Neural cell (in vitro differentiated cells): ENCODE measurements around the gene PC.

Experiments
- EP300 ChIP-seq: fragments of 450-650 bp; conservative IDR thresholded peaks from 2 replicates; pipeline ENCODE4 v1.6.1; 2014; ENCODE audit warnings: antibody characterized with exemption, mild to moderate bottlenecking, moderate library complexity; ENCODE audit not compliant: poor library complexity, severe bottlenecking
- EZH2 ChIP-seq: fragments of 200-600, 300-800 bp; shearing (Covaris generic), sonication (generic); IDR thresholded peaks from 2 replicates; pipeline ENCODE4 v1.6.1; 2014; ENCODE audit warnings: antibody characterized with exemption, low read length, borderline replicate concordance, mild to moderate bottlenecking; ENCODE audit not compliant: insufficient read depth, poor library complexity, severe bottlenecking
- MXI1 ChIP-seq: fragments of 450-650 bp; conservative IDR thresholded peaks from 2 replicates; pipeline ENCODE4 v1.6.1; 2014; ENCODE audit warnings: antibody characterized with exemption, mild to moderate bottlenecking; ENCODE audit not compliant: poor library complexity, severe bottlenecking
- POLR2AphosphoS5 ChIP-seq: IDR thresholded peaks from 2 replicates; pipeline ENCODE4 v1.6.1; 2012
- RAD21 ChIP-seq: fragments of 450-650 bp; conservative IDR thresholded peaks from 2 replicates; pipeline ENCODE4 v1.6.1; 2014; ENCODE audit warnings: antibody characterized with exemption, mild to moderate bottlenecking, moderate library complexity
- TAF1 ChIP-seq: IDR thresholded peaks from 2 replicates; pipeline ENCODE4 v1.6.1; 2012; ENCODE audit warnings: low read depth
- TF ChIP-seq, protein P1 (sequence below): fragments of 450-650 bp; IDR thresholded peaks from 2 replicates; pipeline ENCODE4 v1.5.1; 2014; ENCODE audit warnings: antibody characterized with exemption, mild to moderate bottlenecking, moderate library complexity; ENCODE audit not compliant: poor library complexity, severe bottlenecking
- TF ChIP-seq, protein P2 (sequence below): IDR thresholded peaks from 2 replicates; pipeline ENCODE4 v1.6.1; 2012; ENCODE audit warnings: borderline replicate concordance

DNA sequence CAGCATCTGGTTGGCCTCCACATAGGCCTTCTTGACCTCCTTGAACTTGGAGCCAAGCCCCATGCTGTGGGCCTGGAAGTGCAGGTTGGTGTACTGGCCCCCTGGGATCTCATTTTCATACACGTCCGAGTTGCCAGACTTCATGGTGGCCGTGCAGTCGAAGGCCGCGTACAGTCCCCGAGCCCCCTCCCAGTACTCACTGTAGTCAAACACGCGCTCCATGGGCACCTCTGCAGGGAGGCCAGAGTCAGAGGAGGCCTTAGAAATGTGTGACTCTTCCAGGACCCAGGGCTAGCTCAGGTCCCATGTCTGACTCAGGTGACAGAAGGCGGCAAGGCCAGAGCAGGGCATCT is 108.0 kb downstream of the PC start:
- TF ChIP-seq, protein P1, sequence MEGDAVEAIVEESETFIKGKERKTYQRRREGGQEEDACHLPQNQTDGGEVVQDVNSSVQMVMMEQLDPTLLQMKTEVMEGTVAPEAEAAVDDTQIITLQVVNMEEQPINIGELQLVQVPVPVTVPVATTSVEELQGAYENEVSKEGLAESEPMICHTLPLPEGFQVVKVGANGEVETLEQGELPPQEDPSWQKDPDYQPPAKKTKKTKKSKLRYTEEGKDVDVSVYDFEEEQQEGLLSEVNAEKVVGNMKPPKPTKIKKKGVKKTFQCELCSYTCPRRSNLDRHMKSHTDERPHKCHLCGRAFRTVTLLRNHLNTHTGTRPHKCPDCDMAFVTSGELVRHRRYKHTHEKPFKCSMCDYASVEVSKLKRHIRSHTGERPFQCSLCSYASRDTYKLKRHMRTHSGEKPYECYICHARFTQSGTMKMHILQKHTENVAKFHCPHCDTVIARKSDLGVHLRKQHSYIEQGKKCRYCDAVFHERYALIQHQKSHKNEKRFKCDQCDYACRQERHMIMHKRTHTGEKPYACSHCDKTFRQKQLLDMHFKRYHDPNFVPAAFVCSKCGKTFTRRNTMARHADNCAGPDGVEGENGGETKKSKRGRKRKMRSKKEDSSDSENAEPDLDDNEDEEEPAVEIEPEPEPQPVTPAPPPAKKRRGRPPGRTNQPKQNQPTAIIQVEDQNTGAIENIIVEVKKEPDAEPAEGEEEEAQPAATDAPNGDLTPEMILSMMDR = no peak
- TF ChIP-seq, protein P2, sequence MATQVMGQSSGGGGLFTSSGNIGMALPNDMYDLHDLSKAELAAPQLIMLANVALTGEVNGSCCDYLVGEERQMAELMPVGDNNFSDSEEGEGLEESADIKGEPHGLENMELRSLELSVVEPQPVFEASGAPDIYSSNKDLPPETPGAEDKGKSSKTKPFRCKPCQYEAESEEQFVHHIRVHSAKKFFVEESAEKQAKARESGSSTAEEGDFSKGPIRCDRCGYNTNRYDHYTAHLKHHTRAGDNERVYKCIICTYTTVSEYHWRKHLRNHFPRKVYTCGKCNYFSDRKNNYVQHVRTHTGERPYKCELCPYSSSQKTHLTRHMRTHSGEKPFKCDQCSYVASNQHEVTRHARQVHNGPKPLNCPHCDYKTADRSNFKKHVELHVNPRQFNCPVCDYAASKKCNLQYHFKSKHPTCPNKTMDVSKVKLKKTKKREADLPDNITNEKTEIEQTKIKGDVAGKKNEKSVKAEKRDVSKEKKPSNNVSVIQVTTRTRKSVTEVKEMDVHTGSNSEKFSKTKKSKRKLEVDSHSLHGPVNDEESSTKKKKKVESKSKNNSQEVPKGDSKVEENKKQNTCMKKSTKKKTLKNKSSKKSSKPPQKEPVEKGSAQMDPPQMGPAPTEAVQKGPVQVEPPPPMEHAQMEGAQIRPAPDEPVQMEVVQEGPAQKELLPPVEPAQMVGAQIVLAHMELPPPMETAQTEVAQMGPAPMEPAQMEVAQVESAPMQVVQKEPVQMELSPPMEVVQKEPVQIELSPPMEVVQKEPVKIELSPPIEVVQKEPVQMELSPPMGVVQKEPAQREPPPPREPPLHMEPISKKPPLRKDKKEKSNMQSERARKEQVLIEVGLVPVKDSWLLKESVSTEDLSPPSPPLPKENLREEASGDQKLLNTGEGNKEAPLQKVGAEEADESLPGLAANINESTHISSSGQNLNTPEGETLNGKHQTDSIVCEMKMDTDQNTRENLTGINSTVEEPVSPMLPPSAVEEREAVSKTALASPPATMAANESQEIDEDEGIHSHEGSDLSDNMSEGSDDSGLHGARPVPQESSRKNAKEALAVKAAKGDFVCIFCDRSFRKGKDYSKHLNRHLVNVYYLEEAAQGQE = no peak
- TF ChIP-seq RAD21 (no peak), POLR2AphosphoS5 (no peak), EZH2 (no peak), EP300 (no peak), TAF1 (no peak), MXI1 (no peak)
